GDM1 (cell line): Measurements from ENCODE around the gene ZNF853.

Experiments used
- DNase-seq: peaks from one replicate; lab custom pipeline; 2025; lab: John Stamatoyannopoulos, UW

Gene ZNF853

GRCh38 chr7:6606866-6607583 is 8.4 kb upstream of the ZNF853 start:
- DNase-seq: no peak

GRCh38 chr7:6607651-6608051 is 7.8 kb upstream of the ZNF853 start:
- no peak for DNase-seq

GRCh38 chr7:6608081-6608480 is 7.3 kb upstream of the ZNF853 start:
- DNase-seq: no peak

- no peak for DNase-seq
Observed at GRCh38 chr7:6608794-6609193, 6.6 kb upstream of the ZNF853 start.

- no peak for DNase-seq
Observed at GRCh38 chr7:6612819-6613218, 2.6 kb upstream of the ZNF853 start.

GRCh38 chr7:6613706-6614105 is 1.7 kb upstream of the ZNF853 start:
- no peak for DNase-seq

GRCh38 chr7:6615723-6616555 is 529 bp downstream of the ZNF853 start:
- DNase-seq: no peak

GRCh38 chr7:6616854-6617643 is 1.6 kb downstream of the ZNF853 start:
- no peak for DNase-seq

- DNase-seq: no peak
Observed at GRCh38 chr7:6618621-6619020, 3.2 kb downstream of the ZNF853 start.

GRCh38 chr7:6619961-6620360 is 4.6 kb downstream of the ZNF853 start:
- DNase-seq: no peak

GRCh38 chr7:6621195-6622133 is 6.1 kb downstream of the ZNF853 start:
- no peak for DNase-seq

- no peak for DNase-seq
Observed at GRCh38 chr7:6622134-6622710, 6.8 kb downstream of the ZNF853 start.

- no peak for DNase-seq
Observed at GRCh38 chr7:6623589-6624245, 8.3 kb downstream of the ZNF853 start.

- DNase-seq: no peak
Observed at GRCh38 chr7:6624246-6624611, 8.8 kb downstream of the ZNF853 start.

- DNase-seq: no peak
Observed at GRCh38 chr7:6628045-6628444, 12.6 kb downstream of the ZNF853 start.

GRCh38 chr7:6630007-6630849 is 14.8 kb downstream of the ZNF853 start:
- DNase-seq: no peak

- no peak for DNase-seq
Observed at GRCh38 chr7:6631605-6632004, 16.2 kb downstream of the ZNF853 start.

GRCh38 chr7:6634021-6634420 is 18.6 kb downstream of the ZNF853 start:
- no peak for DNase-seq

GRCh38 chr7:6634971-6635370 is 19.6 kb downstream of the ZNF853 start:
- DNase-seq: peak; percentile 47
